Gastrocnemius medialis (tissue), 4 donors: ENCODE measurements around the gene AKR1C3.
"Not testable (repeated sequence)": the region's sequence is repeated elsewhere in the genome, so short reads cannot be mapped to it uniquely, and the experiment has no call there.

Experiments used
- CTCF ChIP-seq, 5 experiments: fragments of 450-650 bp in 3 of 5; fragments of 200-600 bp in 2 of 5; sonication (generic) in 2 of 5; IDR thresholded peaks in 4 of 5; conservative IDR thresholded peaks in 1 of 5; 1 replicate in 4 of 5; 2 replicates in 1 of 5; pipeline ENCODE4 v1.5.1; 2016 to 2019; ENCODE audit warnings: antibody characterized with exemption in 5 of 5, mild to moderate bottlenecking in 3 of 5, moderate library complexity in 3 of 5
- POLR2A ChIP-seq, 2 donors: fragments of 450-650 bp; IDR thresholded peaks; one replicate each; pipeline ENCODE4 v1.6.1; 2017; ENCODE audit warnings: antibody characterized with exemption in 2 of 2, mild to moderate bottlenecking in 2 of 2, moderate library complexity in 2 of 2

GRCh38 chr10:5059267-5059666 is 34.9 kb upstream of the AKR1C3 start:
- TF ChIP-seq POLR2A (IDR thresholded peaks at IDR 0.05); CTCF (IDR thresholded peaks at IDR 0.05 in 4 of 5, conservative IDR thresholded peaks at IDR 0.05 in 1 of 5): not testable (repeated sequence)
